Adrenal gland (tissue), 12 donors: ENCODE data around the gene NACAD. TPM values are rescaled to one million over a fixed set of nuclear protein-coding genes. Genes with fewer than 3 reads are reported as not detected.

Source experiments
- DNase-seq, 7 donors: peaks; one replicate each; pipeline ENCODE4 v3.0.0-alpha.2; 2019 to 2020
- H3K27ac ChIP-seq, 5 donors: fragments of 200-600 bp; sonication (generic) in 4 of 5; 1 replicate in 3 of 5; 2 replicates in 2 of 5; pipeline versions ENCODE4 v1.5.1 to v1.8.0; 2016 to 2020; ENCODE audit warnings: mild to moderate bottlenecking in 1 of 5
- H3K27me3 ChIP-seq: fragments of 200-600 bp; 2 replicates; pipeline ENCODE4 v1.8.0; 2021
- H3K36me3 ChIP-seq, 2 donors: fragments of 200-600 bp; replicated peaks in 1 of 2; 1 replicate in 1 of 2; 2 replicates in 1 of 2; pipeline versions ENCODE4 v1.5.1 to v1.8.0; 2018 to 2022
- H3K4me1 ChIP-seq, 2 donors: fragments of 200-600 bp; replicated peaks in 1 of 2; 1 replicate in 1 of 2; 2 replicates in 1 of 2; pipeline versions ENCODE4 v1.5.1 to v1.8.0; 2018 to 2021
- H3K4me3 ChIP-seq, 4 donors: fragments of 200-600 bp; sonication (generic) in 3 of 4; one replicate each; pipeline ENCODE4 v1.5.1; 2016 to 2018
- H3K9me3 ChIP-seq, 3 donors: fragments of 200-600 bp; sonication (generic) in 1 of 3; replicated peaks in 1 of 3; 1 replicate in 2 of 3; 2 replicates in 1 of 3; pipeline versions ENCODE4 v1.5.1 to v1.8.0; 2016 to 2021
- POLR2A ChIP-seq, 2 donors: fragments of 450-650 bp; IDR thresholded peaks; one replicate each; pipeline ENCODE4 v1.6.1; 2017; ENCODE audit warnings: antibody characterized with exemption in 2 of 2, mild to moderate bottlenecking in 2 of 2, moderate library complexity in 1 of 2
- WGBS, 4 donors: extraction: QIAGEN DNeasy Blood & Tissue Kit in 2 of 4; methylation state at CpG; one replicate each; pipeline versions ENCODE4 v1.1.5 to v1.1.7; 2013 to 2017; 5-methylcytosine and 5-hydroxymethylcytosine counted together
- intact Hi-C, 2 donors: fragments of 100-400 bp; cut with DNase I; formaldehyde crosslinking; loops; one replicate each; pipeline versions ENCODE4 v1.14.1 to v1.15.0; 2022 to 2023
- polyA plus RNA-seq, 3 donors: library from polyadenylated mRNA; stranded (reverse); fragments of 200-250 nt in 2 of 3; fragments of 350-450 nt in 1 of 3; fragmentation: Illumina TruSeq in 1 of 3; extraction: RNeasy Lipid Tissue Mini Kit (QIAGEN cat#74804) in 1 of 3; gene quantifications; one replicate each; pipeline ENCODE4 v1.2.3, GENCODE V29; 2013 to 2014
- total RNA-seq, 9 donors: library from RNA; depleted of rRNA in 4 of 9; stranded (reverse); fragments of >200 nt in 4 of 9; fragments of 120-200 nt in 1 of 9; fragmentation: NEBNext Ultra II Directional in 1 of 9; extraction: Animal tissue kit (Norgen Biotek cat#: 25700) in 1 of 9; gene quantifications; one replicate each; pipeline versions ENCODE4 v1.1.0 to v1.2.4, GENCODE V29; 2013 to 2023
- TF ChIP-seq, protein P1 (sequence below), 6 experiments: fragments of 450-650 bp in 4 of 6; fragments of 200-600 bp in 2 of 6; sonication (generic) in 1 of 6; IDR thresholded peaks; 1 replicate in 5 of 6; 2 replicates in 1 of 6; pipeline versions ENCODE4 v1.5.1 to v1.8.0; 2016 to 2021; ENCODE audit warnings: antibody characterized with exemption in 6 of 6, mild to moderate bottlenecking in 2 of 6, moderate library complexity in 1 of 6
- donor health status: healthy with polysubstance abuse.
- donor health status: Bipolar disorder and iron deficiency.
- donor health status: DM: yes; HTN: yes; CAD: no.
- donor health status: DM: no; HTN: no; CAD: no.
- donor health status: DM: no; HTN: no; CAD: no.
- donor health status: DM: yes; HTN: yes; CAD: no.

Gene NACAD
- total and polyA plus RNA-seq, 12 donors = 0.93 to 12.1 (median 2.4) TPM

DNA sequence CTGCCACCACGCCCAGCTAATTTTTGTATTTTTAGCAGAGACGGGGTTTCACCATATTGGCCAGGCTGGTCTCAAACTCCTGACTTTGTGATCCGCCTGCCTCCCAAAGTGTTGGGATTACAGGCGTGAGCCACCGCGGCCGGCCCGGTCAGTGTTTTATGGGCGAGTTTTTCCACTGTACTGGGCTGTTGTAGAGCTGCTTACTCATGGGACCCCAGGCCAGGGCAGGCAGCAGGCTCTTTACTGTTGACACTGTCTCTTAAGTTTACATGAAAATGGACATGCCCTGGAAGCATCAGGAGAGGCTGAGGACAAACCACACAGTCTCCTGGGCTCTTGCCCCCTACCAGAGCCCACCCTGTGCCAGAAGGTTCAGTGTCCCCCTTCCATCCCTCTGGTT lies 11.2 kb downstream of the NACAD start:
- TF ChIP-seq POLR2A (IDR thresholded peaks at IDR 0.05) = no peak
- TF ChIP-seq, protein P1, sequence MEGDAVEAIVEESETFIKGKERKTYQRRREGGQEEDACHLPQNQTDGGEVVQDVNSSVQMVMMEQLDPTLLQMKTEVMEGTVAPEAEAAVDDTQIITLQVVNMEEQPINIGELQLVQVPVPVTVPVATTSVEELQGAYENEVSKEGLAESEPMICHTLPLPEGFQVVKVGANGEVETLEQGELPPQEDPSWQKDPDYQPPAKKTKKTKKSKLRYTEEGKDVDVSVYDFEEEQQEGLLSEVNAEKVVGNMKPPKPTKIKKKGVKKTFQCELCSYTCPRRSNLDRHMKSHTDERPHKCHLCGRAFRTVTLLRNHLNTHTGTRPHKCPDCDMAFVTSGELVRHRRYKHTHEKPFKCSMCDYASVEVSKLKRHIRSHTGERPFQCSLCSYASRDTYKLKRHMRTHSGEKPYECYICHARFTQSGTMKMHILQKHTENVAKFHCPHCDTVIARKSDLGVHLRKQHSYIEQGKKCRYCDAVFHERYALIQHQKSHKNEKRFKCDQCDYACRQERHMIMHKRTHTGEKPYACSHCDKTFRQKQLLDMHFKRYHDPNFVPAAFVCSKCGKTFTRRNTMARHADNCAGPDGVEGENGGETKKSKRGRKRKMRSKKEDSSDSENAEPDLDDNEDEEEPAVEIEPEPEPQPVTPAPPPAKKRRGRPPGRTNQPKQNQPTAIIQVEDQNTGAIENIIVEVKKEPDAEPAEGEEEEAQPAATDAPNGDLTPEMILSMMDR (IDR thresholded peaks at IDR 0.05) = no peak
- WGBS, 4 donors = 86 to 95% (median 90%) methylated on average over 8 to 9 of the region's 9 CpGs
- H3K27me3 ChIP-seq = no peaks in the 10 kb centered on the region
- DNase-seq = peak in 1 of 7 donors; percentile 44
- peaks cover 0 to 53% of the 10 kb centered on the region in 2 donors for H3K36me3 ChIP-seq
- H3K27ac ChIP-seq = no peak overlapping the region
- H3K4me1 ChIP-seq = peaks cover 0 to 9% of the 10 kb centered on the region in 2 donors
- H3K9me3 ChIP-seq = no peaks in the 10 kb centered on the region
- intact Hi-C loops = no loop called here
- no peak overlapping the region for H3K4me3 ChIP-seq

DNA sequence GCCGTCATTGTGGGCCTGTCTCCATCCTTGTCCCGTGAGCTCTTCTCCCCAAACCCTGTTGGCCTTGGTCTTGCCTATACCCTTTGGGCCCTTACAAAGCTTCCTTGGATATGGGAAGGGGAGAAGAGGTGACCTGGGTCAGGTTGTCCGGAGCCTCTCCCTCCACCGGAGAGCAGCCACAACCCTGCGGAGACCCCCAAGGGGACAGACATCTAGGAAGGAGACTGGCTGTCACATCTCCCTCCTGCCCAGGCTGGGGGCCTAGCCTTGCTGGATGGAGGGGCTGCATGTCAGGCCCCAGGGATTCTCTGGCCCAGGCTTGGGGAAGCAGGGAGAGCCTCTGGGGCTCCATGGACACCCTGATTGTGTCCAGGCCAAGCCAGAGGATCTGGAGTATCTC lies 11.8 kb downstream of the NACAD start:
- DNase-seq = no peak
- peaks cover 0 to 4% of the 10 kb centered on the region in 2 donors for H3K4me1 ChIP-seq
- peaks cover 0 to 58% of the 10 kb centered on the region in 2 donors for H3K36me3 ChIP-seq
- H3K4me3 ChIP-seq = no peak overlapping the region
- intact Hi-C loops = no loop called here
- no peak overlapping the region for H3K27ac ChIP-seq
- TF ChIP-seq POLR2A (IDR thresholded peaks at IDR 0.05) = no peak
- TF ChIP-seq, protein P1 (IDR thresholded peaks at IDR 0.05) = no peak
- no peaks in the 10 kb centered on the region for H3K9me3 ChIP-seq
- no peaks in the 10 kb centered on the region for H3K27me3 ChIP-seq
- WGBS, 4 donors = 76 to 100% (median 91%) methylated on average over 3 to 5 of the region's 5 CpGs

DNA sequence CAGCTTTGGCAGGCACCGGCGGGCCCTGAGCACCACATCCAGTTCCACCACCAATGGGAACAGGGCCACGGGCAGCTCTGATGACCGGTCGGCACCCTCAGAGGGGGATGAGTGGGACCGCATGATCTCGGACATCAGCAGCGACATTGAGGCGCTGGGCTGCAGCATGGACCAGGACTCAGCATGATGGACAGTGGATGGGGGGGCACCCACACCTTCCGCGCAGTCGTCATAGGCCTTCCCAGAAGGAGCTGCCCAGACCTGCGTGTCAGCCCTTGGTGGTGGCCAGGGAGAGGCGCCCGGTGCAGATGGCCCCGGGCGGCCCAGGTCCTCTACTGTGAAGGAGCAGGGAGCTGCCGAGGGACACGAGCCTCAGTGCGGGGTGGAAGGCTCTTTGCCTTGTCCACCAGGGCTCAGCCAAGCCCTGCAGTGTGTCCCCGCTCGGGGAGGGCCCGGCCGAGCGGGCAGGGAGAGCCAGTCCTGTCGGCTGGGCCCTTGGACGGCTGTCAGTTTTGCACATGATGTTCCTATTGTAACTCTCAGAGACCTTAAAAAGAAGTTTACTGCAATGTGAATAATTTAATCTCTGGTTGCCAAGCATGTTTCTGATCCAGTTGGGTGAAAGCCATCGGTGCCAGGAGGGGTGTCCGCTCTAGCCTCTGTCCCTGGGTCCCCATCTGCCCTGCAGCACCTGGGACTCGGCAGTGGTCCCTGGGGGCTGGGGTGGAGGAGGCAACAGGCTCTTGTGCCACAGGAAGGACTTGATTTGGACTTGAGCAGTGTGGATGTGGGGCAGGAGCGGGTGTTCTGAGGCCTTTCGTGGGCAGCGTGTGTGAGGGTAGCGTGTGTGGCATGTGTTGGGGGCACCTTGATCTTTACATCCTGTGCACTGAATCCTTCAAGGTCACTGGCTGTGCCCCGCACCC lies 12.6 kb downstream of the NACAD start:
- Histone ChIP-seq H3K27ac (no peak overlapping the region), H3K4me1 (no peaks in the 10 kb centered on the region), H3K9me3 (no peaks in the 10 kb centered on the region), H3K27me3 (no peaks in the 10 kb centered on the region), H3K4me3 (no peak overlapping the region), H3K36me3 (peaks cover 0 to 61% of the 10 kb centered on the region in 2 donors)
- intact Hi-C loops = no loop called here
- DNase-seq = peak in 1 of 7 donors; percentile 49
- TF ChIP-seq, protein P1 (IDR thresholded peaks at IDR 0.05) = no peak
- TF ChIP-seq POLR2A (IDR thresholded peaks at IDR 0.05) = no peak
- 80 to 94% (median 89%) methylated on average over 8 to 35 of the region's 35 CpGs for WGBS, 4 donors

- peaks cover 0 to 62% of the 10 kb centered on the region in 2 donors for H3K36me3 ChIP-seq
- no peak for TF ChIP-seq POLR2A (IDR thresholded peaks at IDR 0.05)
- TF ChIP-seq, protein P1 (IDR thresholded peaks at IDR 0.05) = no peak
- DNase-seq = peak in 1 of 7 donors; percentile 34
- H3K27ac ChIP-seq = no peak overlapping the region
- no peak overlapping the region for H3K4me3 ChIP-seq
- no peaks in the 10 kb centered on the region for H3K4me1 ChIP-seq
- intact Hi-C loops = no loop called here
- H3K27me3 ChIP-seq = no peaks in the 10 kb centered on the region
- H3K9me3 ChIP-seq = no peaks in the 10 kb centered on the region
- WGBS, 4 donors = 89 to 100% methylated on average over 1 of the region's 1 CpG; no CpG with 5 or more reads in 2 of the 4 donors
These were observed 13.5 kb downstream of the NACAD start for GRCh38 chr7:45075355-45075644.
